Left hindlimb (tissue), 1 donor: ENCODE results near the gene CHRNE.

ENCODE experiments used
- DNase-seq: peaks from one replicate; pipeline ENCODE4 v3.0.0-alpha.2; 2018

Gene CHRNE

GRCh38 chr17:4901648-4902344 lies 1.1 kb downstream of the CHRNE start:
- DNase-seq: peak; percentile 87

- no peak for DNase-seq
Observed at GRCh38 chr17:4901108-4901647, 1.7 kb downstream of the CHRNE start.

GRCh38 chr17:4900231-4901107 lies 2.4 kb downstream of the CHRNE start:
- peak; percentile 73 for DNase-seq

GRCh38 chr17:4899341-4900230 lies 3.3 kb downstream of the CHRNE start, which contains the start of gene C17orf107:
TSS of gene C17orf107 (plus strand) at chr17:4899536. CDS start at chr17:4899763, 227 bp downstream.
- peak; percentile 89 for DNase-seq

- DNase-seq: no peak
Observed at GRCh38 chr17:4898927-4899326, 4.0 kb downstream of the CHRNE start.

- DNase-seq: peak; percentile 48
Observed at GRCh38 chr17:4898351-4898750, 4.5 kb downstream of the CHRNE start.

GRCh38 chr17:4897785-4898184 lies 5.1 kb downstream of the CHRNE start:
- no peak for DNase-seq

- no peak for DNase-seq
Observed at GRCh38 chr17:4897198-4897687, 5.7 kb downstream of the CHRNE start.

GRCh38 chr17:4896332-4897197 lies 6.3 kb downstream of the CHRNE start:
- no peak for DNase-seq

GRCh38 chr17:4895657-4896331 lies 7.1 kb downstream of the CHRNE start:
- no peak for DNase-seq

- DNase-seq: no peak
Observed at GRCh38 chr17:4895121-4895520, 7.8 kb downstream of the CHRNE start.

- no peak for DNase-seq
Observed at GRCh38 chr17:4893721-4894560, 9.0 kb downstream of the CHRNE start.

- DNase-seq: no peak
Observed at GRCh38 chr17:4893272-4893671, 9.6 kb downstream of the CHRNE start.

- no peak for DNase-seq
Observed at GRCh38 chr17:4892499-4893221, 10.2 kb downstream of the CHRNE start.

- peak; percentile 42 for DNase-seq
Observed at GRCh38 chr17:4891411-4892410, 11.2 kb downstream of the CHRNE start.

- no peak for DNase-seq
Observed at GRCh38 chr17:4887581-4887980, 15.3 kb downstream of the CHRNE start.

- no peak for DNase-seq
Observed at GRCh38 chr17:4886830-4887229, 16.1 kb downstream of the CHRNE start.

GRCh38 chr17:4884489-4884888 lies 18.4 kb downstream of the CHRNE start:
- DNase-seq: no peak
